IMR-90 (cell line): Measurements from ENCODE around the gene MYO10. TPM values are rescaled to one million over a fixed set of nuclear protein-coding genes. Genes with fewer than 3 reads are reported as not detected.
A peak's percentile ranks its signal among the peaks of the same experiment; 100 is the strongest.

Experiments used
- ATAC-seq: fragments of 200-7000 bp; cut with Tn5 transposase; 2 replicates; pipeline ENCODE4 v1.9.1; 2020; ENCODE audit warnings: low read depth, mild to moderate bottlenecking, moderate library complexity
- BruUV-seq: library from RNA; stranded (reverse); fragments of 400-500 nt; replicated peaks from 2 replicates; lab custom pipeline; 2021; lab: Mats Ljungman, UMichigan
- CTCF ChIA-PET: fragments of 300-600 bp; formaldehyde crosslinking; extraction: SDS; loops from one replicate; lab custom pipeline; 2021; ENCODE audit warnings: antibody characterized with exemption; lab: Yijun Ruan, JAX
- POLR2A ChIA-PET: fragments of 300-600 bp; sonication (Branson Sonifier 250); formaldehyde crosslinking; loops from one replicate; lab custom pipeline; 2022; ENCODE audit warnings: antibody characterized with exemption; ENCODE audit not compliant: unreplicated experiment; lab: Charles Lee
- DNase-seq: peaks from one replicate; pipeline ENCODE4 v3.0.0; 2013
- H2AFZ ChIP-seq: replicated peaks from 2 replicates; pipeline ENCODE3; 2013; ENCODE audit warnings: low read length, mild to moderate bottlenecking; ENCODE audit not compliant: poor library complexity
- H2AK5ac ChIP-seq: 2 replicates; pipeline ENCODE4 v1.6.1; 2013; ENCODE audit warnings: low read depth, low read length, inconsistent platforms
- H2AK9ac ChIP-seq: replicated peaks from 2 replicates; pipeline ENCODE3; 2013; ENCODE audit warnings: mild to moderate bottlenecking, low read depth, low read length, moderate library complexity; ENCODE audit not compliant: poor library complexity
- H2BK120ac ChIP-seq: 2 replicates; pipeline ENCODE4 v1.6.1; 2013; ENCODE audit warnings: low read depth, low read length, inconsistent platforms
- H2BK15ac ChIP-seq: 3 replicates; pipeline ENCODE4 v1.6.1; 2013; ENCODE audit warnings: low read depth, low read length, inconsistent platforms
- H2BK20ac ChIP-seq: 2 replicates; pipeline ENCODE4 v1.6.1; 2013; ENCODE audit warnings: low read depth, mild to moderate bottlenecking, inconsistent platforms, low read length, moderate library complexity
- H2BK5ac ChIP-seq: 2 replicates; pipeline ENCODE4 v1.6.1; 2013; ENCODE audit warnings: mild to moderate bottlenecking, low read depth, low read length, inconsistent platforms; ENCODE audit not compliant: poor library complexity, severe bottlenecking
- H3K14ac ChIP-seq: replicated peaks from 2 replicates; pipeline ENCODE4 v1.6.1; 2013; ENCODE audit warnings: low read depth, low read length, inconsistent platforms
- H3K18ac ChIP-seq: 2 replicates; pipeline ENCODE4 v1.6.1; 2013; ENCODE audit warnings: low read depth, low read length, control low read depth
- H3K23ac ChIP-seq: 2 replicates; pipeline ENCODE4 v1.6.1; 2013; ENCODE audit warnings: low read depth, low read length, inconsistent platforms
- H3K27ac ChIP-seq: 2 replicates; pipeline ENCODE4 v1.5.1; 2013; ENCODE audit warnings: mild to moderate bottlenecking, control low read depth, low read length; ENCODE audit not compliant: insufficient read depth
- H3K27me3 ChIP-seq: 2 replicates; pipeline ENCODE4 v1.6.1; 2013; ENCODE audit warnings: low read length; ENCODE audit not compliant: control insufficient read depth, insufficient read depth
- H3K36me3 ChIP-seq: 2 replicates; pipeline ENCODE4 v1.6.1; 2013; ENCODE audit warnings: low read length, mixed read lengths; ENCODE audit not compliant: control insufficient read depth, insufficient read depth
- H3K4ac ChIP-seq: 2 replicates; pipeline ENCODE4 v1.6.1; 2013; ENCODE audit warnings: low read depth, low read length, inconsistent platforms
- H3K4me1 ChIP-seq: 2 replicates; pipeline ENCODE4 v1.6.1; 2013; ENCODE audit warnings: low read length, mixed read lengths; ENCODE audit not compliant: control insufficient read depth, insufficient read depth
- H3K4me2 ChIP-seq: 2 replicates; pipeline ENCODE4 v1.6.1; 2013; ENCODE audit warnings: low read depth, mild to moderate bottlenecking, control low read depth, low read length, moderate library complexity
- H3K4me3 ChIP-seq: 2 replicates; pipeline ENCODE4 v1.5.1; 2013; ENCODE audit warnings: low read depth, mild to moderate bottlenecking, control low read depth, low read length, moderate library complexity; ENCODE audit not compliant: insufficient read depth
- H3K56ac ChIP-seq: 2 replicates; pipeline ENCODE4 v1.6.1; 2013; ENCODE audit warnings: low read length, inconsistent platforms; ENCODE audit not compliant: insufficient read depth; ENCODE audit errors: extremely low read depth
- H3K79me1 ChIP-seq, 2 experiments: 2 replicates each; pipeline ENCODE4 v1.6.1; 2013; ENCODE audit warnings: low read length in 2 of 2, inconsistent platforms in 1 of 2, low read depth in 1 of 2
- H3K9ac ChIP-seq: 2 replicates; pipeline ENCODE4 v1.6.1; 2013; ENCODE audit warnings: low read depth, low read length, control low read depth
- H3K9me1 ChIP-seq: 2 replicates; pipeline ENCODE4 v1.6.1; 2013; ENCODE audit warnings: low read length, inconsistent platforms; ENCODE audit not compliant: insufficient read depth
- H3K9me3 ChIP-seq: 2 replicates; pipeline ENCODE4 v1.6.1; 2013; ENCODE audit warnings: low read length; ENCODE audit not compliant: control insufficient read depth, insufficient read depth
- H4K20me1 ChIP-seq: 2 replicates; pipeline ENCODE4 v1.6.1; 2013; ENCODE audit warnings: low read length, inconsistent platforms; ENCODE audit not compliant: insufficient read depth
- H4K5ac ChIP-seq: 2 replicates; pipeline ENCODE4 v1.6.1; 2013; ENCODE audit warnings: mild to moderate bottlenecking, low read depth, low read length, control low read depth
- H4K8ac ChIP-seq, 2 experiments: 2 replicates each; pipeline ENCODE4 v1.6.1; 2013; ENCODE audit warnings: low read depth in 2 of 2, low read length in 2 of 2, control low read depth in 1 of 2, inconsistent platforms in 1 of 2
- H4K91ac ChIP-seq: 2 replicates; pipeline ENCODE4 v1.6.1; 2013; ENCODE audit warnings: low read depth, low read length, inconsistent platforms; ENCODE audit not compliant: insufficient read depth
- BHLHE40 ChIP-seq: fragments of 150-350 bp; IDR thresholded peaks from 2 replicates; pipeline ENCODE4 v1.6.1; 2016; ENCODE audit warnings: mild to moderate bottlenecking, low read depth, low read length
- CEBPB ChIP-seq: IDR thresholded peaks from 2 replicates; pipeline ENCODE4 v1.6.1; 2012; ENCODE audit warnings: low read depth, low read length, improper control_type of control experiment
- CHD1 ChIP-seq: IDR thresholded peaks from 2 replicates; pipeline ENCODE4 v1.6.1; 2012; ENCODE audit warnings: low read depth, low read length, improper control_type of control experiment
- FOS ChIP-seq: fragments of 150-350 bp; IDR thresholded peaks from 2 replicates; pipeline ENCODE4 v1.6.1; 2016; ENCODE audit warnings: low read depth, low read length
- MAFK ChIP-seq: IDR thresholded peaks from 2 replicates; pipeline ENCODE4 v1.6.1; 2012; ENCODE audit warnings: low read depth, low read length, improper control_type of control experiment
- MAZ ChIP-seq: IDR thresholded peaks from 2 replicates; pipeline ENCODE4 v1.6.1; 2012; ENCODE audit warnings: low read depth, mild to moderate bottlenecking, low read length, improper control_type of control experiment, moderate library complexity, borderline replicate concordance
- MXI1 ChIP-seq: IDR thresholded peaks from 2 replicates; pipeline ENCODE4 v1.6.1; 2012; ENCODE audit warnings: low read depth, mild to moderate bottlenecking, low read length, moderate library complexity, borderline replicate concordance
- NFE2L2 ChIP-seq: fragments of 150-350 bp; IDR thresholded peaks from 2 replicates; pipeline ENCODE4 v1.6.1; 2016; ENCODE audit warnings: low read depth, mild to moderate bottlenecking, low read length
- POLR2A ChIP-seq: IDR thresholded peaks from 2 replicates; pipeline ENCODE4 v1.6.1; 2012; ENCODE audit warnings: mild to moderate bottlenecking, low read depth, low read length
- RAD21 ChIP-seq: IDR thresholded peaks from 2 replicates; pipeline ENCODE4 v1.6.1; 2012; ENCODE audit warnings: low read length, improper control_type of control experiment
- RCOR1 ChIP-seq: IDR thresholded peaks from 2 replicates; pipeline ENCODE4 v1.6.1; 2012; ENCODE audit warnings: mild to moderate bottlenecking, low read length, improper control_type of control experiment; ENCODE audit not compliant: insufficient replicate concordance
- RFX5 ChIP-seq: IDR thresholded peaks from 2 replicates; pipeline ENCODE4 v1.8.0; 2012; ENCODE audit warnings: low read depth, mild to moderate bottlenecking, low read length, moderate library complexity
- WGBS, 2 experiments: methylation state at CpG; one replicate each; pipeline versions ENCODE4 v1.1.5 to v1.1.7; 2013; ENCODE audit warnings: missing lambda C conversion rate in 2 of 2; ENCODE audit not compliant: insufficient read length in 1 of 2; ENCODE audit errors: extremely low coverage in 2 of 2; 5-methylcytosine and 5-hydroxymethylcytosine counted together
- dilution Hi-C: fragments of 300-500 bp; cut with HindIII; formaldehyde crosslinking; loops from one replicate; pipeline ENCODE4 v1.14.3; 2018; ENCODE audit warnings: low sequenced_read_pairs; ENCODE audit not compliant: unreplicated experiment
- in situ Hi-C: fragments of 300-500 bp; cut with MboI; formaldehyde crosslinking; loops from 3 replicates; pipeline ENCODE4 v1.14.3; 2019; ENCODE audit warnings: low sequenced_read_pairs, inconsistent platforms, mixed read lengths
- intact Hi-C: fragments of 100-400 bp; cut with micrococcal nuclease; formaldehyde crosslinking; loops from 2 replicates; pipeline ENCODE4 v1.10.0; 2022
- polyA plus RNA-seq, 3 experiments: library from polyadenylated mRNA; depleted of rRNA; stranded (reverse); fragments of >200 nt; gene quantifications; 2 replicates each; pipeline ENCODE4 v1.2.3, GENCODE V29; 2012; ENCODE audit warnings: low replicate concordance in 1 of 3
- total RNA-seq: library from RNA; depleted of rRNA; stranded (reverse); fragments of >200 nt; gene quantifications from 2 replicates; pipeline ENCODE4 v1.2.3, GENCODE V29; 2012
- TF ChIP-seq, protein P1 (sequence below): conservative IDR thresholded peaks from 2 replicates; pipeline ENCODE4 v1.5.1; 2012; ENCODE audit warnings: mild to moderate bottlenecking, low read depth, low read length, improper control_type of control experiment

The MYO10 gene
- total and polyA plus RNA-seq, 2 of the 4 experiments (the other 2 are of a cell fraction) = 39.9 to 115 TPM

- BruUV-seq = no TSS peak
- DNase-seq = no peak
- no peak overlapping the region for H2AK5ac ChIP-seq
- H2AFZ ChIP-seq = no peak overlapping the region
- no peaks in the 10 kb centered on the region for H3K27me3 ChIP-seq
- no CpG with 5 or more reads among the region's 4 CpGs for WGBS, 2 experiments
- H3K23ac ChIP-seq = no peak overlapping the region
- H3K79me1 ChIP-seq = peaks cover 35 to 59% of the 10 kb centered on the region in 2 experiments
- H3K4me2 ChIP-seq = no peak overlapping the region
- no peak overlapping the region for H3K27ac ChIP-seq
- no peak overlapping the region for H4K91ac ChIP-seq
- H2BK5ac ChIP-seq = no peak overlapping the region
- H2AK9ac ChIP-seq = no peak overlapping the region
- H3K9me3 ChIP-seq = no peaks in the 10 kb centered on the region
- dilution Hi-C loops = no loop called here
- CTCF ChIA-PET = no interaction called here
- no peak overlapping the region for H3K56ac ChIP-seq
- no peak overlapping the region for H2BK120ac ChIP-seq
- no peak for ATAC-seq
- peaks cover 57% of the 10 kb centered on the region for H3K36me3 ChIP-seq
- no peak overlapping the region for H4K5ac ChIP-seq
- in situ Hi-C loops = no loop called here
- no peak overlapping the region for H3K9ac ChIP-seq
- H3K4me3 ChIP-seq = no peak overlapping the region
- H3K18ac ChIP-seq = no peak overlapping the region
- 0 out of 2 replicates have a peak, but pooled peaks cover 2% of the 10 kb centered on the region for H3K4me1 ChIP-seq
- H3K14ac ChIP-seq = peak overlapping the region; percentile 31; the same call in 1 of the 2 replicates
- peaks cover 55% of the 10 kb centered on the region for H4K20me1 ChIP-seq
- POLR2A ChIA-PET = no interaction called here
- intact Hi-C loops = no loop called here
- TF ChIP-seq MAFK (no peak), MXI1 (no peak), RFX5 (no peak), NFE2L2 (no peak), BHLHE40 (no peak), CEBPB (no peak), RCOR1 (no peak), RAD21 (no peak), POLR2A (no peak), CHD1 (no peak), FOS (no peak), MAZ (no peak)
- TF ChIP-seq, protein P1, sequence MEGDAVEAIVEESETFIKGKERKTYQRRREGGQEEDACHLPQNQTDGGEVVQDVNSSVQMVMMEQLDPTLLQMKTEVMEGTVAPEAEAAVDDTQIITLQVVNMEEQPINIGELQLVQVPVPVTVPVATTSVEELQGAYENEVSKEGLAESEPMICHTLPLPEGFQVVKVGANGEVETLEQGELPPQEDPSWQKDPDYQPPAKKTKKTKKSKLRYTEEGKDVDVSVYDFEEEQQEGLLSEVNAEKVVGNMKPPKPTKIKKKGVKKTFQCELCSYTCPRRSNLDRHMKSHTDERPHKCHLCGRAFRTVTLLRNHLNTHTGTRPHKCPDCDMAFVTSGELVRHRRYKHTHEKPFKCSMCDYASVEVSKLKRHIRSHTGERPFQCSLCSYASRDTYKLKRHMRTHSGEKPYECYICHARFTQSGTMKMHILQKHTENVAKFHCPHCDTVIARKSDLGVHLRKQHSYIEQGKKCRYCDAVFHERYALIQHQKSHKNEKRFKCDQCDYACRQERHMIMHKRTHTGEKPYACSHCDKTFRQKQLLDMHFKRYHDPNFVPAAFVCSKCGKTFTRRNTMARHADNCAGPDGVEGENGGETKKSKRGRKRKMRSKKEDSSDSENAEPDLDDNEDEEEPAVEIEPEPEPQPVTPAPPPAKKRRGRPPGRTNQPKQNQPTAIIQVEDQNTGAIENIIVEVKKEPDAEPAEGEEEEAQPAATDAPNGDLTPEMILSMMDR = no peak
- no peak overlapping the region for H2BK15ac ChIP-seq
- H3K4ac ChIP-seq = no peak overlapping the region
- H4K8ac ChIP-seq = no peak overlapping the region
- H3K9me1 ChIP-seq = peaks cover 5% of the 10 kb centered on the region; the same call in 1 of the 2 replicates
- H2BK20ac ChIP-seq = no peak overlapping the region
These were observed 240.3 kb downstream of the MYO10 start for GRCh38 chr5:16695779-16696178.
